Coronary artery (tissue), 2 donors: ENCODE measurements around the gene SELENOP.
"Not testable (repeated sequence)": the region's sequence is repeated elsewhere in the genome, so short reads cannot be mapped to it uniquely, and the experiment has no call there.

Experiments
- DNase-seq: peaks from one replicate; pipeline ENCODE4 v3.0.0-alpha.2; 2017; ENCODE audit warnings: low spot score
- H3K27ac ChIP-seq, 2 donors: fragments of 200-600 bp; sonication (generic); one replicate each; pipeline ENCODE4 v1.5.1; 2016 to 2019
- H3K4me3 ChIP-seq: fragments of 200-600 bp; sonication (generic); 2 replicates; pipeline ENCODE4 v1.5.1; 2016; ENCODE audit warnings: mild to moderate bottlenecking, moderate library complexity
- CTCF ChIP-seq: fragments of 200-600 bp; sonication (generic); IDR thresholded peaks from one replicate; pipeline ENCODE4 v1.5.1; 2019; ENCODE audit warnings: antibody characterized with exemption

Gene SELENOP

GRCh38 chr5:42826757-42827515, 15.2 kb upstream of the SELENOP start:
- Histone ChIP-seq H3K27ac (no peak overlapping the region), H3K4me3 (no peak overlapping the region)
- DNase-seq = no peak
- no peak for TF ChIP-seq CTCF

- no peak overlapping the region for H3K4me3 ChIP-seq
- TF ChIP-seq CTCF = no peak
- H3K27ac ChIP-seq = no peak overlapping the region
- no peak for DNase-seq
Observed at GRCh38 chr5:42825422-42826148, 13.9 kb upstream of the SELENOP start.

DNA sequence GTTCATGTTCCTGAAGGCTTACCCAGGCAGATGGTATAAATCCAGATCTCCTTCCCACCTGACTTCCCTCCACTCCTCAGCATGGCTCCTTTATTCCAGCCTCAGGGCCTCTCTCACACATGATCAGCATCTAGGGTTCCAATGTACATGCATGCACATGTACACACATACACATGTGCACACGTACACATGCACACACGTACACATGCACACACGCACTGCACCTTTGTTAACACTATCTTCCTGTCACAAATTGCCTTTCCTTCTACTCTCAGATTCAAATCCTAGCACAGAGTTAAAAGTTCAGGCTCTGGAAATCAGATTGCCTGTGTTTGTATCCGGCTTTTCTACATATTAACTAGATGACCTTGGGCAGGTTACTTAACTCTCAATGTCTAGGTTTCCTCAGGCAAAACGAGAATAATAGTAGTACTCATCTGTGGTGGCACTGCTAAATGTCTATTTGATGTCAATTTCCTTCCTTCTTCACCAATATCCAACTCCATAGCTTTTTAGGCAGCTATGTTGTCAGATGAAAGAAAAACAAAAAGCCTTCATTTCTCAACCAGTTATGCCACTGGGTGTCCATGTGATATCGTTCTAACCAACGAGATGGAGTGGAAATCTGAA, 12.8 kb upstream of the SELENOP start:
- no peak overlapping the region for H3K27ac ChIP-seq
- no peak overlapping the region for H3K4me3 ChIP-seq
- no peak for DNase-seq
- no peak for TF ChIP-seq CTCF

- no peak for DNase-seq
- Histone ChIP-seq H3K4me3 (no peak overlapping the region), H3K27ac (no peak overlapping the region)
- TF ChIP-seq CTCF = no peak
Observed at GRCh38 chr5:42822548-42822947, 10.9 kb upstream of the SELENOP start.

DNA sequence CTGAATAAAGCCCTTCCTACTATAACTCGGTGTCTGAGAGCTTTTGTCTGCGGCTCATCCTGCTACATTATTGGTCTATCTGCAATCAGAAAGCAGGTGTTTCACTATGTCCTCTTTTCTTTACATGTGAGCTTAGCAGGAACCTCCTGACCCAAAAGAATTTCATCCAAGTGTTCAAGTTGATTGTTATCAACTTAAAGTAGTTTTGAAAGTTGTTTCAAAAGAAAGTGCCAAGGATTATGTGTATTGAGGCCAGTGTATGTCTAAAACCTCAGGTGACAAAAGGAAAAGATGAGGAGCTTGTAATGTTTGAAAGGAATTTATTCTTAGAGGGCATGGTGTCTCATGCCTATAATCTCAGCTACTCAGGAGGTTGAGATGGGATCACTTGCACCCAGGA, 8.1 kb upstream of the SELENOP start:
- H3K27ac ChIP-seq = no peak overlapping the region
- TF ChIP-seq CTCF = no peak
- H3K4me3 ChIP-seq = no peak overlapping the region
- no peak for DNase-seq

DNA sequence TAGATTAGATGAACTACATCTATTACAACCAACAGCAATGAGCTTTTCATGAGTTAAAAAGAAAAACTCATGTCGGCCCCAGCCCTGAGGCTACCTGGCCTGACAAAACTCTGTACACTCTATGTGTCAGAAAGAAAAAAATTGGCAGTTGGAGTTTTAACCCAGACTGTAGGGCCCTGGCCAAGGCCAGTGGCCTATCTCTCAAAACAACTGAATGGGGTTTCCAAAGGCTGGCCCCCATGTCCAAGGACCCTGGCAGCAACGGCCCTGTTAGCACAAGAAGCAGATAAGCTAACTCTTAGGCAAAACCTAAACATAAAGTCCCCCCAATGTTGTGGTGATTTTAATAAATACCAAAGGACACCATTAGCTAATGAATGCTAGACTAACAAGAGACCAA, 4.9 kb upstream of the SELENOP start:
- not testable (repeated sequence) for H3K4me3 ChIP-seq, DNase-seq, H3K27ac ChIP-seq

- no peak overlapping the region for H3K4me3 ChIP-seq
- H3K27ac ChIP-seq = peak overlapping the region in 1 of 2 donors; percentile 10
- TF ChIP-seq CTCF = no peak
- no peak for DNase-seq
Observed at GRCh38 chr5:42813533-42813932, 1.8 kb upstream of the SELENOP start.
